Esophagus squamous epithelium (tissue), 5 donors: ENCODE results near the gene C1orf167. TPM values are rescaled to one million over a fixed set of nuclear protein-coding genes. Genes with fewer than 3 reads are reported as not detected.

ENCODE experiments used
- DNase-seq: peaks from one replicate; lab custom pipeline; 2025; lab: John Stamatoyannopoulos, UW
- H3K27ac ChIP-seq, 4 donors: fragments of 200-600 bp; sonication (generic); one replicate each; pipeline ENCODE4 v1.5.1; 2016 to 2019; ENCODE audit warnings: mild to moderate bottlenecking in 1 of 4
- H3K27me3 ChIP-seq, 4 donors: fragments of 200-600 bp; sonication (generic); 1 replicate in 3 of 4; 2 replicates in 1 of 4; pipeline versions ENCODE4 v1.5.1 to v1.6.0; 2017 to 2021; ENCODE audit warnings: antibody characterized with exemption in 1 of 4
- H3K36me3 ChIP-seq, 3 donors: fragments of 200-600 bp; sonication (generic); one replicate each; pipeline ENCODE4 v1.5.1; 2016 to 2019
- H3K4me1 ChIP-seq, 3 donors: fragments of 200-600 bp; sonication (generic); one replicate each; pipeline ENCODE4 v1.5.1; 2017 to 2019
- H3K4me3 ChIP-seq, 4 donors: fragments of 200-600 bp; sonication (generic); 1 replicate in 3 of 4; 2 replicates in 1 of 4; pipeline ENCODE4 v1.5.1; 2016 to 2019; ENCODE audit warnings: mild to moderate bottlenecking in 2 of 4, moderate library complexity in 1 of 4
- H3K9me3 ChIP-seq, 3 donors: fragments of 200-600 bp; sonication (generic); one replicate each; pipeline ENCODE4 v1.5.1; 2016 to 2019
- CTCF ChIP-seq, 6 experiments: fragments of 450-650 bp in 4 of 6; fragments of 200-600 bp in 2 of 6; sonication (generic) in 2 of 6; IDR thresholded peaks; one replicate each; pipeline ENCODE4 v1.5.1; 2016 to 2019; ENCODE audit warnings: antibody characterized with exemption in 6 of 6, mild to moderate bottlenecking in 4 of 6, moderate library complexity in 4 of 6
- POLR2A ChIP-seq, 4 donors: fragments of 450-650 bp; IDR thresholded peaks; one replicate each; pipeline ENCODE4 v1.6.1; 2017; ENCODE audit warnings: antibody characterized with exemption in 4 of 4, mild to moderate bottlenecking in 4 of 4, moderate library complexity in 3 of 4
- WGBS, 2 donors: methylation state at CpG; one replicate each; pipeline ENCODE4 v1.1.5; 2018; 5-methylcytosine and 5-hydroxymethylcytosine counted together
- intact Hi-C: fragments of 100-400 bp; cut with DNase I; formaldehyde crosslinking; loops from one replicate; pipeline ENCODE4 v1.15.0; 2022
- total RNA-seq, 4 donors: library from RNA; depleted of rRNA; stranded (reverse); fragments of >200 nt; gene quantifications; one replicate each; pipeline ENCODE4 v1.1.0, GENCODE V29; 2016
- donor health status: DM: yes; HTN: yes; CAD: no.

Gene C1orf167
- total RNA-seq, 4 donors from 2014 or later, result 0.31 to 2.6 (median 0.76) TPM; not detected in 1

DNA sequence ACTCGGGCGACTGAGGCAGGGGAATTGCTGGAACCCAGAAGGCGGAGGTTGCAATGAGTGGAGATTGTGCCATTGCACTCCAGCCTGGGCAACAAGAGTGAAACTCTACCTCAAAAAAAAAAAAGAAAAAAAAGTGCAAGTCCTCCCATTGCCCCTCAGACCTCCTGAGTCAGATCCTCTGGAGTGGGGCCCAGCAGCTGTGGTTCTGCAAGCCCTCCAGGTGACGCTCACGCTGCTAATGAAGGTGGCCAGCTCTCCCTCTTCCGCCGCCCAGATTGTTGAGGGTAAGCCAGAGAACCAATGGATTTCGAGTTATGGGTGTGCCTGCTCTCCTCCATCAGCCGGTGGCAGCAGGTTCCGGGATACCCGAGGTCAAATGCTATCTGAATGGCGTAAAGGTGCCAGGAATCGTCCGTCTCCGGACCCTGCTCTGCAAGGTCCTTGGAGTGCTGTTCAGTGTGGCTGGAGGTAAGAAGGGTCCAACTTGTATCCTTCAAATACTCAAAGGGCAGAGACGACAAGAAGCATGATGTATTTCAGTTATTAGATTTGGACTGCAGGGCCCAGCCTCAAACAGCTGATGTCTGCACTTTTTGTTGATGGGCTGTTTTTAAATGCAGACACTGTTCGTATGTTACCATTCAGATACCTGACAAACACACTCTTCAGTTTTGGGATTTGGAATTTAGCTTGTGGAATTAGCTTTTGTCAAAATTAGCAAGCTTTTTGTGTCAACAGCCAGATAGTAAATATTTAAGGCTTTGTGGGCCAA, 61.6 kb downstream of the C1orf167 start:
- no peak for TF ChIP-seq CTCF (IDR thresholded peaks at IDR 0.05)
- TF ChIP-seq POLR2A (IDR thresholded peaks at IDR 0.05), result no peak
- DNase-seq, result no peak
- intact Hi-C loops, result no loop called here
- Histone ChIP-seq H3K27me3 (no peaks in the 10 kb centered on the region), H3K4me1 (no peaks in the 10 kb centered on the region), H3K9me3 (no peaks in the 10 kb centered on the region), H3K4me3 (no peak overlapping the region), H3K36me3 (peaks cover 11 to 100% (median 25%) of the 10 kb centered on the region in 3 donors), H3K27ac (no peak overlapping the region)
- WGBS, 2 donors, result 82 to 87% methylated on average over 10 to 13 of the region's 17 CpGs

GRCh38 chr1:11825131-11825530, 63.1 kb downstream of the C1orf167 start:
- Histone ChIP-seq H3K4me3 (no peak overlapping the region), H3K4me1 (no peaks in the 10 kb centered on the region), H3K27ac (no peak overlapping the region), H3K36me3 (peaks cover 19 to 100% (median 24%) of the 10 kb centered on the region in 3 donors), H3K27me3 (no peaks in the 10 kb centered on the region), H3K9me3 (no peaks in the 10 kb centered on the region)
- DNase-seq, result no peak
- WGBS, 2 donors, result 89 to 94% methylated on average over 6 to 7 of the region's 7 CpGs
- TF ChIP-seq CTCF (IDR thresholded peaks at IDR 0.05) (no peak), POLR2A (IDR thresholded peaks at IDR 0.05) (no peak)
- intact Hi-C loops, result no loop called here

- no peak overlapping the region for H3K27ac ChIP-seq
- H3K4me1 ChIP-seq, result no peaks in the 10 kb centered on the region
- H3K27me3 ChIP-seq, result no peaks in the 10 kb centered on the region
- WGBS, 2 donors, result 93 to 96% methylated on average over 2 to 7 of the region's 9 CpGs
- H3K9me3 ChIP-seq, result no peaks in the 10 kb centered on the region
- intact Hi-C loops, result no loop called here
- peaks cover 19 to 100% (median 27%) of the 10 kb centered on the region in 3 donors for H3K36me3 ChIP-seq
- no peak for DNase-seq
- H3K4me3 ChIP-seq, result no peak overlapping the region
- TF ChIP-seq POLR2A (IDR thresholded peaks at IDR 0.05) (no peak), CTCF (IDR thresholded peaks at IDR 0.05) (no peak)
Observed at GRCh38 chr1:11826946-11827345, 65.0 kb downstream of the C1orf167 start.

GRCh38 chr1:11828511-11828910, 66.5 kb downstream of the C1orf167 start:
- DNase-seq, result no peak
- intact Hi-C loops, result no loop called here
- Histone ChIP-seq H3K4me1 (no peaks in the 10 kb centered on the region), H3K4me3 (no peak overlapping the region), H3K36me3 (peaks cover 19 to 100% (median 35%) of the 10 kb centered on the region in 3 donors), H3K27me3 (no peaks in the 10 kb centered on the region), H3K9me3 (no peaks in the 10 kb centered on the region), H3K27ac (no peak overlapping the region)
- WGBS, 2 donors, result 87 to 95% methylated on average over 7 to 16 of the region's 19 CpGs
- TF ChIP-seq POLR2A (IDR thresholded peaks at IDR 0.05) (no peak), CTCF (IDR thresholded peaks at IDR 0.05) (no peak)

GRCh38 chr1:11831945-11832725, 70.1 kb downstream of the C1orf167 start:
- WGBS, 2 donors, result 83 to 86% methylated on average over 9 of the region's 9 CpGs
- Histone ChIP-seq H3K9me3 (no peaks in the 10 kb centered on the region), H3K4me3 (no peak overlapping the region), H3K4me1 (no peaks in the 10 kb centered on the region), H3K36me3 (peaks cover 33 to 100% (median 64%) of the 10 kb centered on the region in 3 donors), H3K27me3 (no peaks in the 10 kb centered on the region), H3K27ac (no peak overlapping the region)
- DNase-seq, result no peak
- intact Hi-C loops, result loop anchor here (10.0 kb wide), 1 partner anchor 133 kb away; no protein-coding TSS in a partner anchor
- TF ChIP-seq CTCF (IDR thresholded peaks at IDR 0.05) (no peak), POLR2A (IDR thresholded peaks at IDR 0.05) (no peak)
